GM18499 (cell line): ENCODE measurements around the gene TBKBP1.

ENCODE experiments used
- ATAC-seq: cut with Tn5 transposase; IDR thresholded peaks from one replicate; pipeline ENCODE4 v1.9.1; 2021; ENCODE audit warnings: moderate number of reproducible peaks; ENCODE audit not compliant: insufficient read depth, unreplicated experiment

The TBKBP1 gene

DNA sequence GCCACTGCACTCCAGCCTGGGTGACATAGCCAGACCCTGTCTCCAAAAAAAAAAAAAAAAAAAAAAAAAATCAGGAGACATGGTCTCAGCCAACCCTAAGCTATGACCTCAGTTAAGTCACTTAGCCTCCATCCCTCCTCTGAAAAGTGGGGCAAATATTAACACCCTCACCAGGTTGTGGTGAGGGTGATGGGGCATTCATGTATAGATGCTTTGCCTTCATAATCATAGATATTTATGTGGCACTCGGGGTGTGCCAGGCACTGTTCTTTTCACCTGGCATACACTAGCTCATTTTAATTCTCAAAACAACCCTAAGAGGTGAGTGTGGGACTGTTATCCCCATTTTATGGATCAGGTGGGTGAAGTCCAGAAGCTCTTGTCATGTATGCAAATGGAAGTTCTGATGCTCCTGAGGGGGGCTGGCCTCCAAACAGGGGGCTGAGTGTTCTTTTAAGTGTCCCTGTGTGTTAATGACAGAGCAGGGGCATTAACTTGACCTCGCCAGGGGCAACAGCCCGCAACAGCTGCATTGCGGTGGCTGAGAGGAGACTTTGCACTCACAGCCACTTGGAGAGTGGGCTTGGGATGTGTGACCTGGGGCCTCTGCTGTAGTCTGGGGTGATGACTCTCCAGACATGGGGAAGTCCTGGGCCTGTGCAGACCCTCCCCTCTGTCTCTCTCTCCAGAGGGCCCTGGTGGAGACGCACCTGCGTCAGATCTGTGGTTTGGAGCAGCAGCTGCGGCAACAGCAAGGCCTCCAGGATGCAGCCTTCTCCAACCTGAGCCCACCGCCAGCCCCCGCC lies 4.1 kb downstream of the TBKBP1 start:
- no peak for ATAC-seq

DNA sequence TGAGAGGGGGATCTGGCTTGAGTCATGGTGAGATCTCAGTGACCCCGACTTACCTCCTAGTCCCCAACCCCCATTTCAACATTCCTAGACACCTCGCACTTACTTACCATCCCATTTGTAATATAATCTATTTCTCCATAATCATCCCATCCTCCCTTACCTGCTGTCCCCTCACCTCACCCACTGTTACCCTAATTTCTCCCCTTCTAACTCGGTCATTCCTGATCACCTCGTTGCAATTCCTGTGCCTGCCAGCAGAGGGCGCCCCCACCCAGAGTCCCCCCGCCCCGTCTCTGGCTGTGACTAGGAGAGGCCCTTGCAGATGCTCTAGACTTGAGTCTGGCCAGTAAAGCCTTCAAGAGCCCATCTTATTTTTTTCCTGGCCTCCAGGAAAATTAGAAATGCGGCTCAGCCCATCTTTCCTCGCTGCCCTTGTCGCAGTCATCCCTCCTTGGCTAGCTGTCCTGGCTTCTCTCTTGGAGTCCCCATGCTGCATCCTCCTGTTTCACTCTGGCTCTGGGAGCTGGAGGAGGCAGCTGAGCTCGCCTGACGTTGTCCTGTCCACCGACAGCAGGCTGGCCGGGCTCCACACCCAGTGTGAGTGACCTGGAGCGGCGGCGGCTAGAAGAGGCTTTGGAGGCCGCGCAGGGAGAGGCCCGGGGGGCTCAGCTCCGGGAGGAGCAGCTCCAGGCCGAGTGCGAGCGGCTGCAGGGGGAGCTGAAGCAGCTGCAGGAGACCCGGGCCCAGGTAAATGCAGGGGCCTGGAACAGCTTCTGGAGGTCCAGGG lies 5.0 kb downstream of the TBKBP1 start:
- no peak for ATAC-seq

DNA sequence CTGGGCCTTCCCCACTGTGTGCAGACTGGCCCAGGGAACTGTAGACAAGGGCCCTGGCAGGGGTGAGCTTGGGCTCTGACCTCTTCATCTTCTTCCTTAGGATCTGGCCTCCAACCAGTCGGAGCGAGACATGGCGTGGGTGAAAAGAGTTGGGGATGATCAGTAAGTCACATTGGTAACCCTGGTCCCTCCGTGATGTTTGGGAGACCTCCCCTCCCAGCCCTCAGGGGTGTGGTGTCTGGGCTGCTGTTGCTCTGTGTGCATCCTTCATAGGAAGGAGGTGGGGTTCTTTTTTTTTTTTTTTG lies 5.5 kb downstream of the TBKBP1 start:
- no peak for ATAC-seq

DNA sequence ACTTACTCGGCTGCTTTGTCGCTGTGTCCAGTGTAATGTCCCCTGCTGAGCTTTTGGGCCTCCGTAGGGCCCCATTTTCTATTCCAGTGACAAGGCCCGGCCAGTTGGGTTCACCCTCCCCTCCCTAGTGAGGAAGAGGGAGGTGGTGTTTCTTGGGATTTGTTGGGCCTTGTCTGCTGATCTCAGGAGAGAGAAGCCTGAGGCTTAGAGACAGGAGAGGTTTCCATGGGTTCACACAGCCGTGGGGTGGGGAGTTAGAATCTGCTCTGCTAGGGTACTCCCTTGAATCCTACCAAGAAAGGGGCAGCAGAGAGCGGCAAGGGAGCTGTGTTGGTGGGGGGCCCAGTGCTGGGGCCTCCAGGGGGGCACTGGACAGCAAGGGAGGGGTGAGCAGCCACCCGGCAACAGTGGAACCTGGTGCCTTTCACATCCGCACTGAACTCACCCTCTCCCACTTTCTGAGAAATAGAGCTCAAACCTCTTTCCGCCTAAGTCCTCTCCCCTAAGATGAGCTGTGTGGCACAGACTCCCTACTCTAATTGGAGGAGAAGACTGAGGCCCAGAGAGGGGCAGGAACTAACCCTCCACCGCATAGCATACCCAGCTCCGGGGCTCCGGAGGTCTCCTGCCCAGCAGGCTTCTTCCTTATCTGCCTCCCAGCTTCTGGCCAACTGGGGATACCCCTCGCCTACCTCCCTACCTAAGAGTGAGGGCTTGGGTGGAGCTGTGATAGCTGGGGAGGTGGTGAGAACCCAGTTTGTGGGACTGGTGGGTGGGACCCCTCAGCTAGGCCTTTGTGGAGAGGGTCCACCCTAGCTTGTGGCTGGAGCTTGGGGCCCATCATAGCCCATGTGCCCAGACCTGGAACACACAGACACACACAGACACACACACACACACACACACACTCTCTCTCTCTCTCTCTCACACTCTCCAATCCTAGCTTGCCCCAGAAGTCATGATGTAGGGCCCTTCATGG lies 6.8 kb downstream of the TBKBP1 start:
- ATAC-seq: no peak

DNA sequence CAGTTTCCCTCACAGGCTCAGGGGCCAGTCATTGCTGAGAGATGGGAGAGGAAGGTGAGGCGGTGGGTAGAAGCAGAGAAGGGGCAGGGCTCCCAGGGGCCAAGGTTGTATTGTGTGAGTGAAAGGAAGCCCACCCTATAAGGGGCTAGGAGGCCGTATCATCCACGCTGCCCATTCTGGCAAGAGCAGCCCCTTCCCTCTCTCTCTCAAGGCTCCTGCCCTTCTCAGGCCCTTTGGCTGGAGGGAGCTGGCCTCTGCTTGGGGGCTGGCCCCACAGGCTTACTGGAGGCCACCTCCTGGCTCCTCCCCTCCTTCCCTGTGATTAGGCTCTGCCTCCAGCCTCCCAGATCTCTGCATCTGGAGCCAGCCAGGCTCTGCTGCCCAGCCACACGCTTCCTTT lies 7.6 kb downstream of the TBKBP1 start:
- no peak for ATAC-seq

DNA sequence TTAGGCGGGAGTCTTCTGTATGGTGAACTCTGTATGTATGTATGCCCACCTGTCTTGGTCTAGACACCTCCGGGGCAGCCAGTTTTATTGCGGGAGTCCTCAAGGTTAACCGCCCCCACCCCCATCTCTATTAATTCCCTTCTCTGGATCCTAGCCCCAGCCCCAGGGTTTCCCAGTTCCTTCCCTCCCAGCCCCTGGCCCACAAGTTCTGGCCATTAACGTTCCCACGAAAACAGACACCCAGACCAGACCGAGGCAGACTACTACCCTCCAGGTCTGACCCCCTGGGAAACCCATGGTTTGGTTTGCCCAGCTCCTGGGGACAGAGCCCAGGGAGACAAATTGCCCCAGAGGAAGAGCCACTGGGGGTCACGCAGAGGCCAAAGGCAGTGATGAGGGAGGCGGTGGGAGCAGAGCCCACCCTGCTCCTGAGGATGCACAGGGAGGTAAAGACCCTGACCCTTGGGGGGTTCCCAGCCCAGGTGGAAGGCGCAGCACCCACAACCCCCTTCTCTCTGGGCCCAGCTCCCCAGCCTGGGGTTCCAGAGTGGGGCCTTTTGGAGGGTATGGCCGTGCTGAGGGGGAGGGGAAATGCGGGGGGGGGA lies 8.5 kb downstream of the TBKBP1 start:
- no peak for ATAC-seq

DNA sequence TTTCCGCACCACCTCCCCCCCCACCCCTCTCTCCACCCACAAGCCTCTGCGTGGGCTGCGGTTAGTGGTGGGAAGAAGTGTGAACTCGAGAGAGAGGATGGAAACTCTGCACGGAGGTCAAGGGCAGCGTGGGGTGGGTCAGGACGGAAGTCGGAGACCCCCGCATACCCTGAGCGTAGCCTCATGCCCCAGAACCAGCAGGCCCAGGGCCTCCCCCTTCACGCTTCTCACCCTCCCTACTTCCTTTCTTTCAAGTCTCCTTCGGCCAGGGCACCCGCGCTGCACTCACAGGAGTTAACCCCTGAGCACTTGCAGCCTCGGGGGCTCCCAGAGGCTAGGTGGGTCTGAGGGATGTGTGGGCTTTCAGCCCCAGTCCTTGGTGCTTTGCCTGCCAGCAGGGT lies 9.2 kb downstream of the TBKBP1 start:
- no peak for ATAC-seq

DNA sequence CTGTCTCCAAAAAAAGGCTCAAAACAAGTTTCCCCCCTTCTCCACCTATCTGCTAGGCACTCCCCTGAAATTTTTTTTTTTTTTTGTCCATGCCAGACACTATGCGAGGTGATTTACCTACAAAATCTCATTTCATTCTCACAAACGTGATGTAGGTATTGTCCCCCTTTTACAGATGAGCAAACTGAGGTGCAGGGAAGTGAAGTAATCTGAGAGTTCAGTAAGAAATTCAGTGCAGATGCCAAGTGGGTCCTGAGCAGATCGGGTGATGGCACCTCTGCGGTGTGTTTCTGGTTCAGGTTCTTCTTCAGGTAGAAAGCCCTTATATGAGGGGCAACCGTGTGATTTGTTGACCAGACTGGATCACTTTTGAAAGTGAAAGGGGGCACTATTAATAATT lies 9.7 kb downstream of the TBKBP1 start:
- no peak for ATAC-seq

DNA sequence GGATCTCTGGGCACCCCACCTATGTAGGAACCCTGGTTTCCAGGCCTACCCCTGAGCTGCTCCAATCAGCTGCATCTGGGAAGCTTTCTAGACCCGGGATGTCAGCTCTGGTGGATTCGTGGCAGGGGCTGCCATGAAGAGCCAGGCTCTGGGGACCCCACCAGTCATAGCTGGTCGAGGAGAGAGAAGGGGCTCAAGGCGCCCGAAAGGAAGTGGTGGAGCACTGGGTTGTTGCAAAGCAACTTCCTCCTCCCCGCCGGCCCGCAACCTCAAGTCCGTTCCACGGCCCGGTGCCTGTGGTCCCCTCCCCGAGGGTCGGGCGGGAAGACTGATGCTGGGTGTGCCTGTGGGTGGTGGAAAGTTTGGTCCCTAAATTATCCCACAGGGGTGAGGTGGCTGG lies 10.2 kb downstream of the TBKBP1 start:
- no peak for ATAC-seq

DNA sequence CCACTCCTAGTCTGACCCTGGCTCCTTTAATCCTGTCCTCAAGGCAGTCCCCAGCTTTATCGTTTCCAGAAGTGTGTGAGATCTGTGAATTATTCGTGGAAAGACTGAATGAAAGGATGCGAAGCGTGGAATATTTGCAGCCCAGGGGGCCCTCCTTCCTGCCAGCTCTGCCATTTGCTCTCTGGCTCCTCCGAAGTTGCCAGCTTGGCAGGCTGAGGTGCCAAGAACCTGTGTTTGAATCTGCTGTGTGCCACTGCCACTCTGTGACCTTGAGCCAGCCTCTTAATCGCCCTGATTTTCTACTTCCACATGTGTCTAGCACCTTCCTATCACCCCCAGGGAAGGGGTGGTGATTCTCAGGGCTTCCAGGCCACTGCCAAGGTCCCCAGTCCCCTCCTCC lies 10.8 kb downstream of the TBKBP1 start:
- no peak for ATAC-seq

DNA sequence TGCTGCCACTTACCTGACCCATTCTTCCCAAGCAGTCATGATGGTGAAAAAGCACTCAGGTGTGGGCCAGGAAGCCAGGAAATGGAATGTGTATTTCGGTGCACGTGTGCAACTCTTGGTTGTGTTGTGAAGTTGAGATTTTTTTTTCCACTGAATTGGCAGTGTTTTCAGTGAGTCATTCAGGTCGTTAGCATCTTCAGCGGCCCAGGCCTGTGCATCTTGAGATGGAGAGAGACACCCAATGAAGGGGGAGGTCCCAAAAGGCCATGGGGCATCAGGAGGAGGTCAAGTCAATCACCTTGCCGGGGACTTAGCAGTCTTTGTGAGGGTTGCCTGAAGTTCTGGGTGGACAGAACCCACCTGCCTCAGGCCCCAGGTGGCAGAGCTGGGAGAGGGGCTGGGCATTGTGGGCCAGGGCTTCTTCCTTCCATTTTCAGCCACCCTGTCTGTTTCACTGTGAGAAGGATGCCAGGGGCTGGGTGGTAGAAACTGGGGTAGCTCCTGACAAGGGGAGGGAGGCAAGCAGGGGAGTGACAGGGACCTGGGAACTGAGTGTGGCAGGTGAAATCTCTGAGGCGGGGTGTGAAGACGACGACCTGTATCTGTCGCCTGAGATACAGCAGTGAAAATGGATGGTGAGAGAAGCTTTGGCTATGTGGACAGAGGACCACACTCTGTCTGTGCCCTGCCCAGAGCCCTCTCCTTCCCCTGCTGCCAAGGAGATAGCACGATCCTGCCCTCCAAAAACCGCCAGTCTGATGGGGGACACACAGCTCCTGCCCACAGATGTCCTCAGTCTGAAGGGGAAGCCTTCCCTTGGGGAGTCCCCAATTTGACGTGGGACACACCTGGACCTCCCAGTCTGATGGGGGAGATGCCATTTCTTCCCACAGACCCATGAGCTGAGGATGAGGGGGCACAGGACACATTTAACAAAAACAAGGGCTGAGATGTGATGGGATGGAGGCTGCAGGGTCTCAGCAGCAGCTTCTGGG lies 11.9 kb downstream of the TBKBP1 start:
- no peak for ATAC-seq

DNA sequence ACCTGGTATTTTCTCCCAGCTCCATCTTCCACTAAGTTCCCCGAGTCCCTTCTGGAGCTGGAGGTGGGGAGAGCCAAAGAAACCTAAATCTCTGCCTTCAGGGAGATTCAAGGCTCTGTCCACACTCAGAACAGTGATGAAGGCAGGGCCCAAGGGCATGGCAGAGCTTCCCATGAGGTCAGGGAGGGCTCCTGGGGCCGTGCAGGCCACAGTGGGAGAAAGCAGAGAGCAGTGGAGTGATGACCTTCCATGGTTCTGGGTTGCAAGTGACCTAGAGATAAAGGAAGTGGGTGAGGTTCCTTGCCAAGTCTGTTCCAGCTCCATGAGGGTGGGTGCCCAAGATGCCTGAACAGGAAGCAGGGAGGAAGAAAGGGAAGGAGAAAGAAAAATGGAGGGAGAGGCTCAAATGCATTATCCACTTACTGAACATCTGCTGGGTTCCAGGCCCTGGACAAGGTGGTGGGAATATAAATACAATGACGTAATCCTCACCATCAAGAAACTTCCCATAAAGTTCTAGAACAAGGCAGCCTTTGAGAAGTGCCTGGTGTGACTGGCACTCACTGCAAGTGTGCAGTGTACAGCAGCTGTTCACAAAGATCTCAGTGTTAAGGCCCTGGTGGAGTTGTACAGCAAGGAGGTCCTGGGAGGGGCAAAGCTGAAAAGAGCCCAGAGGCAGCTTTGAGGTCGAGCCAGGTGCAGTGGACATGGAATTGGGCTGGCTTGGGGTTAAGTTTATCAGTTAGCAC lies 13.3 kb downstream of the TBKBP1 start:
- no peak for ATAC-seq

DNA sequence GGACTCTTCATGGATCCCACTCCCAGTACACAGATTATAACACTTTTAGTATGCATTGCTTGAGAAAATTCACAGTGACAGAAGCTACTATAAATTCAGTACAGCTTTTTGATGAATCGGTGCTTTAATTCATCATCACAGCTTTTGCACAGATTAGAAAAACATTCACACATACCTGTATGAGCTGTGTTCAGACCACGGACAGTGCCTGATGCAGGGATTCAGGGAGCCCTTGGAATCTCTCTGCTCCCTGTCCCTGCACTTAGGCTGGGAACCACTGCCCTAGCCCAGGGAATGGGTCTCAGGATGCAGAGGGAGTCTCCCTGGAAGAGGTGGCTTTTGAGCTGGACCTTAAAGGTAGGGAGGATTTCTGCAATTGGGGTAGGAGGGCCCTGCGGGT lies 13.9 kb downstream of the TBKBP1 start:
- no peak for ATAC-seq

DNA sequence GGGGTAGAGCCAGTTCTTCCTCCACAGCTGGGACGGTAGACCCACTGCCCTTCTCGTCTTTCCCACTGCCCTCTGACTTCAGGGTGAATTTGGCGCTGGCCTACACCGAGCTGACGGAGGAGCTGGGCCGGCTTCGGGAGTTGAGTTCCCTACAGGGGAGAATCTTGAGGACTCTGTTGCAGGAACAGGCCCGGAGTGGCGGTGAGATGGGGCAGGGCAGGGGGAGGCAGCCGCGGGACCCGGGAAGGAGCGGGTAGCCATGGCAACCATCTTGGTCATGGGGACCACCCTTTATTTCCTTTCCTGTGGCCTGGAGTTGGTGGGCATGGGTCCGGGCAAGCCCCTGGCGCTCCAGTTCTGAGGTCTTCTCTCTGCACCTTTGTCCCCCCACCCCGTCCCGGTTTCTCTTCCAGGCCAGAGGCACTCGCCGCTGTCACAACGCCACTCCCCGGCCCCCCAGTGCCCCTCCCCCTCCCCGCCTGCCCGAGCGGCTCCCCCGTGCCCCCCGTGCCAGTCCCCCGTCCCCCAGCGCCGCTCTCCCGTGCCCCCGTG lies 14.4 kb downstream of the TBKBP1 start:
- no peak for ATAC-seq

DNA sequence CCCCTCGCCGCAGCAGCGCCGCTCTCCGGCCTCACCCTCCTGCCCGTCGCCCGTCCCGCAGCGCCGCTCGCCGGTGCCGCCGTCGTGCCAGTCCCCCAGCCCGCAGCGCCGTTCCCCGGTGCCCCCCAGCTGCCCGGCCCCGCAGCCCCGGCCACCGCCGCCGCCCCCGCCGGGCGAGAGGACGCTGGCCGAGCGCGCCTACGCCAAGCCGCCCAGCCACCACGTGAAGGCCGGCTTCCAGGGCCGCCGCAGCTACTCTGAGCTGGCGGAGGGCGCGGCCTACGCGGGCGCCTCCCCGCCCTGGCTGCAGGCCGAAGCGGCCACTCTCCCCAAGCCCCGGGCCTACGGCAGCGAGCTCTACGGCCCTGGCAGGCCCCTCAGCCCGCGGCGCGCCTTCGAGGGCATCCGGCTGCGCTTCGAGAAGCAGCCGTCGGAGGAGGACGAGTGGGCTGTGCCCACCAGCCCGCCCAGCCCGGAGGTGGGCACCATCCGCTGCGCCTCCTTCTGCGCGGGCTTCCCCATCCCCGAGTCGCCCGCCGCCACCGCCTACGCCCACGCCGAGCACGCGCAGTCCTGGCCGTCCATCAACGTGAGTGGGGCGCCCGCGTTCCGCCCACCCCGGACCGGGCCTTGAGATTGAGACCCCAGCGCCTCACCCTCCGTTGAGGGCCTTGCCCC lies 15.0 kb downstream of the TBKBP1 start:
- no peak for ATAC-seq

DNA sequence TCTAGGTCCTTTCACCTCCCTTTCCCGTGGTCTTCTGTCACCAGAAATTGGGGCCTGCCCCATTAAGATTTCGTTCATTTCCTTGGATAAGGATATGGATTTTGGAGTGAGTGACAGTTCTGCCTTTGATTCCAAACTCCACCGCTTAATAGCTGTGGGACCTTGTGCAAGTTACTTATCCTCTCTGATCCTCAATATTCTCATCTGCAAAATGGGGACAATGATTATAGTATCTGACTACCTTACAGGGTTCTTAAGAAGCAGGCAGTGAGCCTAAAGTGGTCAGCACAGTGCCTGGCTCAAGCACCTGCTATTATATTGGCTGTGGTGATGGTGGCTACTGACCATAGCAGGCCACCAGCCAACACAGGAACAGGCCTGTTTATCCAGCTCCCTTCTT lies 15.6 kb downstream of the TBKBP1 start:
- ATAC-seq: no peak

DNA sequence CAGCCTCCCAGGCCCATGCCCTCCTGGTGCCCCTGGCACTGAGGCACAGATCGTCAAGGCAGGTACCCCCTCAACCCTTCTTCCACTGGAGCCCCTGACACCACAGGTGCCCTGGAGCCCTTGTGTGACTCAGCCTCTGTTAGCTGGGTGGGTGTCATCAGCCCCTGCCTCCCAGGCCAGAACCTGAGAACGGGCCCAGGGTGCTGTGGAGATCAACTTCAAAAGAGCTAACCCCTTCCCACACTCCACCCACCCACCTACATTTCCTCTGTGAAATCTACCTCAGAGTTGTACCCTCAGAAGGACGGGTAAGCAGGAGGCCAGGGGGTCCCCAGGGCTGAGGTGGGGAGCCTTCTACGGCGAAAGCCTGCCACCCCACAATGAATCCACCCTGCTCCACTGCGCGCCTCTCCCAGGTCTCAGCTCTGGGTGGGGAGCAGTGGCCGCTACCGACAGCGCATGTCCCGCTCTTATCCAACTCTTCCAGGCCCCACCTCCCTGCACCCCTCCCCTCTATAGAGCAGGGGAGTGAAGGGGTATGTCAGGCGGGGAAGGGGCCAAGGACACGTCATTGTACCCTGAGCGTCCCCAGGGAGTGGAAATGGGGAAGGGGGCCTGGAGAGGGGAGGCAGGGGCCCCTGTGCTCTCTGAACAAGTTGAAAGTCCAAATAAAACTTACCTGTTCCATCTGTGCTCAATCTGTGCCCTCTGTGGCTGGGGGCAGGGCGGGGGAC lies 17.6 kb downstream of the TBKBP1 start:
- ATAC-seq: no peak
